Neural cell (in vitro differentiated cells): ENCODE results near the gene LIPM.

ENCODE experiments used
- EZH2 ChIP-seq: fragments of 200-600, 300-800 bp; shearing (Covaris generic), sonication (generic); IDR thresholded peaks from 2 replicates; pipeline ENCODE4 v1.6.1; 2014; ENCODE audit warnings: antibody characterized with exemption, low read length, borderline replicate concordance, mild to moderate bottlenecking; ENCODE audit not compliant: insufficient read depth, poor library complexity, severe bottlenecking
- MXI1 ChIP-seq: fragments of 450-650 bp; conservative IDR thresholded peaks from 2 replicates; pipeline ENCODE4 v1.6.1; 2014; ENCODE audit warnings: antibody characterized with exemption, mild to moderate bottlenecking; ENCODE audit not compliant: poor library complexity, severe bottlenecking
- POLR2AphosphoS5 ChIP-seq: IDR thresholded peaks from 2 replicates; pipeline ENCODE4 v1.6.1; 2012
- REST ChIP-seq: IDR thresholded peaks from 2 replicates; pipeline ENCODE4 v1.6.1; 2012; ENCODE audit warnings: borderline replicate concordance
- TAF1 ChIP-seq: IDR thresholded peaks from 2 replicates; pipeline ENCODE4 v1.6.1; 2012; ENCODE audit warnings: low read depth
- TF ChIP-seq, protein P1 (sequence below): fragments of 450-650 bp; IDR thresholded peaks from 2 replicates; pipeline ENCODE4 v1.5.1; 2014; ENCODE audit warnings: antibody characterized with exemption, mild to moderate bottlenecking, moderate library complexity; ENCODE audit not compliant: poor library complexity, severe bottlenecking

- TF ChIP-seq POLR2AphosphoS5 (no peak), TAF1 (no peak), MXI1 (no peak), EZH2 (no peak), REST (no peak)
- TF ChIP-seq, protein P1, sequence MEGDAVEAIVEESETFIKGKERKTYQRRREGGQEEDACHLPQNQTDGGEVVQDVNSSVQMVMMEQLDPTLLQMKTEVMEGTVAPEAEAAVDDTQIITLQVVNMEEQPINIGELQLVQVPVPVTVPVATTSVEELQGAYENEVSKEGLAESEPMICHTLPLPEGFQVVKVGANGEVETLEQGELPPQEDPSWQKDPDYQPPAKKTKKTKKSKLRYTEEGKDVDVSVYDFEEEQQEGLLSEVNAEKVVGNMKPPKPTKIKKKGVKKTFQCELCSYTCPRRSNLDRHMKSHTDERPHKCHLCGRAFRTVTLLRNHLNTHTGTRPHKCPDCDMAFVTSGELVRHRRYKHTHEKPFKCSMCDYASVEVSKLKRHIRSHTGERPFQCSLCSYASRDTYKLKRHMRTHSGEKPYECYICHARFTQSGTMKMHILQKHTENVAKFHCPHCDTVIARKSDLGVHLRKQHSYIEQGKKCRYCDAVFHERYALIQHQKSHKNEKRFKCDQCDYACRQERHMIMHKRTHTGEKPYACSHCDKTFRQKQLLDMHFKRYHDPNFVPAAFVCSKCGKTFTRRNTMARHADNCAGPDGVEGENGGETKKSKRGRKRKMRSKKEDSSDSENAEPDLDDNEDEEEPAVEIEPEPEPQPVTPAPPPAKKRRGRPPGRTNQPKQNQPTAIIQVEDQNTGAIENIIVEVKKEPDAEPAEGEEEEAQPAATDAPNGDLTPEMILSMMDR: peak; percentile 59
These were observed 7.8 kb downstream of the LIPM start for GRCh38 chr10:88810196-88810961.
